HepG2 (cell line): ENCODE results near the gene HNRNPUL1. TPM values are rescaled to one million over a fixed set of nuclear protein-coding genes. Genes with fewer than 3 reads are reported as not detected.

Experiments
- ATAC-seq: fragments of 200-7000 bp; cut with Tn5 transposase; 3 replicates; pipeline ENCODE4 v1.9.1; 2020; ENCODE audit warnings: mild to moderate bottlenecking, moderate library complexity
- BruUV-seq: library from RNA; stranded (reverse); fragments of 400-500 nt; replicated peaks from 2 replicates; lab custom pipeline; 2021; lab: Mats Ljungman, UMichigan
- CTCF ChIA-PET: fragments of 300-600 bp; formaldehyde crosslinking; extraction: SDS; loops from one replicate; lab custom pipeline; 2021; ENCODE audit warnings: low total read pairs, inconsistent platforms, low intra/inter-chr PET ratio; lab: Yijun Ruan, JAX
- POLR2A ChIA-PET: fragments of 350-600 bp; sonication (Branson Sonifier 250); formaldehyde crosslinking; loops from one replicate; lab custom pipeline; 2020; ENCODE audit warnings: antibody characterized with exemption, inconsistent platforms; lab: Yijun Ruan, JAX
- DNase-seq: peaks from one replicate; pipeline ENCODE4 v3.0.0-alpha.2; 2015; ENCODE audit warnings: low spot score
- FAIRE-seq: peaks from 3 replicates; lab custom pipeline; 2011; peaks lifted over from hg19 to GRCh38; lab: Jason Lieb, UNC
- H2AFZ ChIP-seq: one replicate; pipeline ENCODE4 v1.6.1; 2011; ENCODE audit warnings: low read length, inconsistent platforms
- H3K27ac ChIP-seq: fragments of 300-600 bp; 3 replicates; pipeline ENCODE4 v1.8.0; 2011; ENCODE audit warnings: mixed run types, mild to moderate bottlenecking, mixed read lengths, low read length, inconsistent platforms; ENCODE audit not compliant: insufficient read depth; ENCODE audit errors: extremely low read length
- H3K27me3 ChIP-seq, 2 experiments: fragments of 200-600 bp in 1 of 2; 2 replicates in 1 of 2; 3 replicates in 1 of 2; pipeline versions ENCODE4 v1.6.0 to v1.8.0; 2011; ENCODE audit warnings: low read length in 2 of 2, mild to moderate bottlenecking in 2 of 2, moderate library complexity in 2 of 2, inconsistent platforms in 1 of 2; ENCODE audit not compliant: insufficient read depth in 2 of 2, control insufficient read depth in 1 of 2
- H3K36me3 ChIP-seq, 2 experiments: fragments of 200-600 bp in 1 of 2; replicated peaks in 1 of 2; 2 replicates in 1 of 2; 3 replicates in 1 of 2; pipeline versions ENCODE4 v1.5.1 to v1.8.0; 2011; ENCODE audit warnings: low read length in 2 of 2, inconsistent platforms in 1 of 2; ENCODE audit not compliant: insufficient read depth in 2 of 2, control insufficient read depth in 1 of 2
- H3K4me1 ChIP-seq: 2 replicates; pipeline ENCODE4 v1.5.1; 2012; ENCODE audit warnings: low read length, inconsistent platforms; ENCODE audit not compliant: insufficient read depth
- H3K4me2 ChIP-seq: 2 replicates; pipeline ENCODE4 v1.6.0; 2011; ENCODE audit warnings: low read depth, low read length, inconsistent platforms
- H3K4me3 ChIP-seq, 3 experiments: fragments of 200-600 bp in 1 of 3; sonication (generic), shearing (Covaris generic) in 1 of 3; replicated peaks in 1 of 3; 2 replicates each; pipeline ENCODE4 v1.5.1; 2011 to 2016; ENCODE audit warnings: low read length in 3 of 3, inconsistent platforms in 2 of 3, low read depth in 2 of 3, mild to moderate bottlenecking in 2 of 3, control low read depth in 1 of 3, mixed read lengths in 1 of 3; ENCODE audit not compliant: insufficient read depth in 1 of 3
- H3K79me2 ChIP-seq: one replicate; pipeline ENCODE4 v1.6.1; 2011; ENCODE audit warnings: low read length, inconsistent platforms; ENCODE audit not compliant: insufficient read depth
- H3K9ac ChIP-seq: 2 replicates; pipeline ENCODE4 v1.6.0; 2011; ENCODE audit warnings: mild to moderate bottlenecking, low read depth, low read length, inconsistent platforms; ENCODE audit not compliant: insufficient read depth
- H3K9me3 ChIP-seq: 2 replicates; pipeline ENCODE4 v1.5.1; 2012; ENCODE audit warnings: mild to moderate bottlenecking, low read length
- H4K20me1 ChIP-seq: 2 replicates; pipeline ENCODE4 v1.6.0; 2011; ENCODE audit warnings: inconsistent platforms, mild to moderate bottlenecking, low read length, moderate library complexity; ENCODE audit not compliant: insufficient read depth
- ARNT2 ChIP-seq: sonication (generic); formaldehyde crosslinking; IDR thresholded peaks from 2 replicates; pipeline ENCODE4 v1.8.0; 2022; ENCODE audit warnings: mild to moderate bottlenecking, low read depth, missing genetic modification reagents, moderate library complexity
- CENPBD1 ChIP-seq: sonication (generic); formaldehyde crosslinking; IDR thresholded peaks from 2 replicates; pipeline ENCODE4 v1.8.0; 2022; ENCODE audit warnings: missing genetic modification reagents, low read depth, mild to moderate bottlenecking, borderline replicate concordance
- GTF3A ChIP-seq: sonication (generic); formaldehyde crosslinking; conservative IDR thresholded peaks from 2 replicates; pipeline ENCODE4 v1.4.0; 2020; ENCODE audit warnings: mild to moderate bottlenecking, missing genetic modification reagents
- PHF5A ChIP-seq: IDR thresholded peaks from one replicate; pipeline ENCODE4 v1.6.1; 2018; ENCODE audit warnings: low read depth, missing genetic modification reagents; ENCODE audit not compliant: unreplicated experiment
- REST ChIP-seq, 2 experiments: IDR thresholded peaks; 2 replicates each; pipeline ENCODE4 v1.6.1; 2011 to 2012; ENCODE audit warnings: low read length in 2 of 2, borderline replicate concordance in 1 of 2, low read depth in 1 of 2, mild to moderate bottlenecking in 1 of 2, moderate library complexity in 1 of 2
- RFX5 ChIP-seq: IDR thresholded peaks from 2 replicates; pipeline ENCODE4 v1.6.1; 2011; ENCODE audit warnings: low read depth, low read length, improper control_type of control experiment
- SAP130 ChIP-seq: IDR thresholded peaks from 2 replicates; pipeline ENCODE4 v1.6.1; 2016; ENCODE audit warnings: low read depth
- SKI ChIP-seq: fragments of 450-650 bp; IDR thresholded peaks from one replicate; pipeline ENCODE4 v1.6.1; 2018; ENCODE audit warnings: mild to moderate bottlenecking; ENCODE audit not compliant: partially characterized antibody
- ZNF550 ChIP-seq: sonication (generic); formaldehyde crosslinking; IDR thresholded peaks from 2 replicates; pipeline ENCODE4 v1.4.0; 2020; ENCODE audit warnings: mild to moderate bottlenecking, missing genetic modification reagents, borderline replicate concordance
- ZNF574 ChIP-seq: sonication (generic); formaldehyde crosslinking; IDR thresholded peaks from 2 replicates; pipeline ENCODE4 v1.4.0; 2020; ENCODE audit warnings: missing genetic modification reagents
- WGBS: methylation state at CpG from one replicate; pipeline ENCODE4 v1.1.6; 2017; ENCODE audit warnings: low lambda C conversion rate; 5-methylcytosine and 5-hydroxymethylcytosine counted together
- in situ Hi-C: cut with HindIII; loops from 2 replicates; pipeline ENCODE4 v1.10.0; 2017; ENCODE audit warnings: low pct_unique_long_range_greater_than_20kb; ENCODE audit not compliant: extremely low pct_ligation_motif_present
- intact Hi-C: fragments of 100-400 bp; cut with micrococcal nuclease; formaldehyde crosslinking; loops from one replicate; pipeline ENCODE4 v1.10.0; 2022; ENCODE audit not compliant: unreplicated experiment
- polyA plus RNA-seq, 8 experiments: library from polyadenylated mRNA; depleted of rRNA in 3 of 8; stranded (reverse) in 7 of 8; unstranded in 1 of 8; fragments of >200 nt; fragmentation: Illumina TruSeq in 4 of 8; extraction: Trizol in 4 of 8; gene quantifications; 2 replicates each; pipeline versions ENCODE4 v1.2.1 to v1.2.3, GENCODE V29; 2011 to 2016; ENCODE audit warnings: low read depth in 4 of 8, missing spikeins in 1 of 8, mixed read lengths in 1 of 8; ENCODE audit not compliant: insufficient read depth in 1 of 8
- total RNA-seq, 5 experiments: library from RNA; depleted of rRNA; stranded (reverse); fragments of >200 nt; fragmentation: Illumina TruSeq; extraction: Trizol; gene quantifications; 2 replicates each; pipeline ENCODE4 v1.2.3, GENCODE V29; 2016; ENCODE audit warnings: low read depth in 1 of 5
- TF ChIP-seq, protein P1 (sequence below): sonication (generic); formaldehyde crosslinking; IDR thresholded peaks from 2 replicates; pipeline ENCODE4 v1.8.1; 2023; ENCODE audit warnings: mild to moderate bottlenecking, missing genetic modification reagents

HNRNPUL1 gene
- total and polyA plus RNA-seq, 2 of the 13 experiments (the other 11 are each of a cell fraction or from before 2014, with no cell fraction given), result 30.9 to 81.7 TPM

DNA sequence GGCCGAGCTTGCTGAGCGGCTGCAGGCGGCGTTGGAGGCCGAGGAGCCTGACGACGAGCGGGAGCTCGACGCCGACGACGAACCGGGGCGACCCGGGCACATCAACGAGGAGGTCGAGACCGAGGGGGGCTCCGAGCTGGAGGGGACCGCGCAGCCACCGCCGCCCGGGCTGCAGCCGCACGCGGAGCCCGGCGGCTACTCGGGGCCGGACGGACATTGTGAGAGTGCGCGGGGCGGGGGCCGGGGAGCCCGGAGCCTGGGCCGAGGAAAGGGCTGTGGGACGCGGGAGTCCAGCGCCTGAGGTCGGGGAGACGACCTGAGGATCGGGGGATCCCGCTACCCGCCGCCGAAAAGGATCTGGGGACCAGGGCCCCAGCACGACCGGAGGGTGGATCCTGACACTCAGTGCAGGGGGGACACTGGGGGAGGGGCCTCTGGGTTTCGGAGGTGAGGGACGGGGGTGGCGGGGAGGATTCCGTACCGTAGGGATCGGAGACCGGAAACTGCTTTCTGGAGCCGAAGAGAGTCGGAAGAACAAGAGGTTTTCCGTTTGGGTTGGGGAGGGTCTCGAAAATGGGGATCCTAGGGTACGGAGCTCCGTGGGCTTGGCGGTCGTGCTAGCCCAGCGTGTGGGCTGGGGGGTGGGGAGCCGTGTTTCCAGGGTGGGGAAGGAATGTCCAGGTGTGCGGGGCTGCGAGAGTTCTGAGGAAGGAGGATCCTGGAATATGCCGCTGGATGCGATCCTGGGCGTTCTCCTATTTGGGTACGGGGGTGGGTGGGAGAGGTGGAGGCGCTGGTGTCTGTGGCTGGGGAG is 616 bp downstream of the HNRNPUL1 start (continued):
- peak in 1 of 2 experiments; percentile 5; a peak in 1 of 4 replicates for TF ChIP-seq REST (IDR thresholded peaks at IDR 0.05; ENCODE audit: borderline replicate concordance in 1 of 2, low read depth in 1 of 2, low read length in 2 of 2)
- TF ChIP-seq SAP130 (CRISPR knock-in tag), result 0 out of 2 replicates have a peak, but pooled peaks have one; percentile 26
- TF ChIP-seq RFX5, result no peak
- no peak for TF ChIP-seq ZNF550 (CRISPR knock-in tag)

DNA sequence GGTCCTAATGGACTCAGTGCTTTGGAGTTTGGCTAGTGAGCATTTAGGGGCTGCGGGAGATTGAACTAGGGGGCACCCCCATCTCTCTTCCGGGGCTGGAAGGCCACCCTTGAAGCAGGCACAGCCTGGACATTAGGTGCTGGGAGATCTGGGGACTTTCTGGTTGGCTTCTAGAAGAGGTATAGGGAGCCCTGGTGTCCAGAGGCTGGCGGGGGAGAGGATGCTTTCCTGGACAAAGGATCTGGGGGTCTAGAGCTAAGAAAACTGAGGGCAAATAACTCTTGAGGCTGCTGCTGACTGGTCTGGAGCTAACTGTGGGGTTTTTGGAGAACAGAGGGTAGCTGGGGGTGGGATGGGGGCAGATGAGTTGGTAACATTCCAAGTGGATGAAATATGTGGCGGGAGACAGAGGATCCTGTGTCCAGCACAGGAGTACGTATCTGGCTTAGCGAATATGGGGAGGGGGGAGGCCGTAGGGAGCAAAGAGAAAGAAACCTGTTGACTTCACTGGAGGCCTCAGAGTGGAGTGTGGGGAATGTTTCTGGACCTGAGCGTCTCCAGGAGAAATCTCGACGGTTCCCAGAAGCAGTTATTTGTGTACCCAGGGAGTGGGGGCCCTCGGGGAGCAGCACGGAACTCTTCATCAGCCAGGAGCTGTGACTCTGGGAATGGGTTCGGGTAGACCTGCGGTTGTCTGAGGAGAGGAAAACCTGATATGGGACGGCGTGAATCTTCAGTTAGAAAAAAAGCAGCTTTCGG is 1.4 kb downstream of the HNRNPUL1 start:
- no peaks in the 10 kb centered on the region for H4K20me1 ChIP-seq
- ChIA-PET CTCF (no interaction called here), POLR2A (interaction anchor here (1.4 to 4.5 kb wide), 5 partner anchors 41 to 87 kb away, joined by 3 to 104 read pairs (median 31); partner anchors contain the start of gene CCDC97)
- in situ Hi-C loops, result loop anchor here (5.0 kb wide), 1 partner anchor 42 kb away; no protein-coding TSS in a partner anchor
- ATAC-seq (no peak), DNase-seq (peak; percentile 56), FAIRE-seq (no peak)
- H3K27ac ChIP-seq, result peak overlapping the region; percentile 97
- peak overlapping the region; percentile 96 for H3K4me2 ChIP-seq
- H3K9ac ChIP-seq, result peak overlapping the region; percentile 100
- no peaks in the 10 kb centered on the region for H3K9me3 ChIP-seq
- H3K4me1 ChIP-seq, result peaks cover 28% of the 10 kb centered on the region
- peaks cover 44% of the 10 kb centered on the region for H3K79me2 ChIP-seq
- H3K4me3 ChIP-seq, result peak overlapping the region; percentile 67 to 93 (median 85)
- intact Hi-C loops, result no loop called here
- H3K27me3 ChIP-seq, result no peaks in the 10 kb centered on the region; a peak in 1 of 5 replicates
- H3K36me3 ChIP-seq, result peaks cover 7 to 30% of the 10 kb centered on the region in 2 experiments
- 4% methylated on average over 17 of the region's 17 CpGs for WGBS
- no peak overlapping the region for H2AFZ ChIP-seq
- BruUV-seq, result no TSS peak
- TF ChIP-seq ZNF574 (CRISPR knock-in tag), result 0 out of 2 replicates have a peak, but pooled peaks have one; percentile 2
- TF ChIP-seq GTF3A (CRISPR knock-in tag), result no peak
- TF ChIP-seq CENPBD1 (CRISPR knock-in tag), result peak; percentile 39; the same call in 1 of the 2 replicates
- TF ChIP-seq ARNT2, result no peak
- TF ChIP-seq SKI, result no peak
- TF ChIP-seq PHF5A (CRISPR knock-in tag), result no peak
- TF ChIP-seq, protein P1, sequence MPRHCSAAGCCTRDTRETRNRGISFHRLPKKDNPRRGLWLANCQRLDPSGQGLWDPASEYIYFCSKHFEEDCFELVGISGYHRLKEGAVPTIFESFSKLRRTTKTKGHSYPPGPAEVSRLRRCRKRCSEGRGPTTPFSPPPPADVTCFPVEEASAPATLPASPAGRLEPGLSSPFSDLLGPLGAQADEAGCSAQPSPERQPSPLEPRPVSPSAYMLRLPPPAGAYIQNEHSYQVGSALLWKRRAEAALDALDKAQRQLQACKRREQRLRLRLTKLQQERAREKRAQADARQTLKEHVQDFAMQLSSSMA, result 0 out of 2 replicates have a peak, but pooled peaks have one; percentile 24
